ENCODE results near the gene FDX1.
A peak's percentile ranks its signal among the peaks of the same experiment; 100 is the strongest.
"Not testable (repeated sequence)": the region's sequence is repeated elsewhere in the genome, so short reads cannot be mapped to it uniquely, and the experiment has no call there.

The FDX1 gene

DNA sequence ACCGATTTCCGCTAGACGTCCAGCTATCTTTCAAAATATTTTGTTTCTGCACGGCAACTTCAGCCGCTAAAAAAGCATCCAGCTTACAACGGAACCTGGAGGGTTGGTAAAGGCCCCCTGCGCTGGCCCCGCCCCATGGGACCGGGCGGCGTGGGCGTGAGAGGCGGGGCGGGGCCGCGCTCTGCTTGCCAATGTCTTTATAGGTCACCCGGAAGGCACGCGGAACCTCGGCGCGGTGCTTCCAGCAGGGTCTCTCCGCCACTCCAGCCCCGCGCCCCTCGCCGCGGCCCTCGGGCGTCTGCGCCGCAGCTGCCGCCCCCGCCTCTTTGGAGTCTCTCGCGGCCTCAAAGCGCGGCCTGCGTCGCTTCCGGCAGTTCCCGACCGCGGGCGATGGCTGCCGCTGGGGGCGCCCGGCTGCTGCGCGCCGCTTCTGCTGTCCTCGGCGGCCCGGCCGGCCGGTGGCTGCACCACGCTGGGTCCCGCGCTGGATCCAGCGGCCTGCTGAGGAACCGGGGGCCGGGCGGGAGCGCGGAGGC lies at the start of gene FDX1:
Gene FDX1, plus strand, starts transcription at position 218 of the 536 bp plus-strand sequence. Its CDS starts 173 bp downstream, at position 391.
- peak within 1 kb of the TSS; percentile 62 to 93 (median 81) for H3K4me3 ChIP-seq
- H3K27ac ChIP-seq = peak within 1 kb of the TSS; percentile 74 to 96 (median 93)

GRCh38 chr11:110380836-110381622 lies 48.7 kb upstream of the FDX1 start:
- no peak overlapping the region for H3K4me3 ChIP-seq

GRCh38 chr11:110388231-110388630 lies 41.5 kb upstream of the FDX1 start:
- H3K4me3 ChIP-seq, H3K27ac ChIP-seq: not testable (repeated sequence)

More at GRCh38 chr11:110380836-110381622, 48.7 kb upstream of the FDX1 start:
- no peak overlapping the region for H3K27ac ChIP-seq

DNA sequence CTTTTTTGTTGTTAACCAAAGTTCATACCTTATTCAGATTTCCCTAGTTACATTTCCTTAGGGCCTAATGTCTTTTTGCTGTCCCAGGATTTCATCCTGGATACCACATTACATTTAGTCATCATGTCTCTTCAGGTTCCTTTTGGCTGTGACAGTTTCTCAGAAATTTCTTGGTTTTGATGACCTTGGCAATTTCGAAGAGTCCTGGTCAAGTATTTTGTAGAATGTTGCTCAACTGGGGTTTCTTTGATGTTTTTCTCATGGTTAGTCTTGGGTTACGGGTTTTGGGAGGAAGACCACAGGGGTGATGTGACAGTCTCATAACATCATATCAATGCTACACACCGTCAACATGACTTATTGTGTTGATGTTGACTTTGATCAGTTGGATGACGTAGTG lies 39.8 kb upstream of the FDX1 start:
- no peak overlapping the region for H3K27ac ChIP-seq

DNA sequence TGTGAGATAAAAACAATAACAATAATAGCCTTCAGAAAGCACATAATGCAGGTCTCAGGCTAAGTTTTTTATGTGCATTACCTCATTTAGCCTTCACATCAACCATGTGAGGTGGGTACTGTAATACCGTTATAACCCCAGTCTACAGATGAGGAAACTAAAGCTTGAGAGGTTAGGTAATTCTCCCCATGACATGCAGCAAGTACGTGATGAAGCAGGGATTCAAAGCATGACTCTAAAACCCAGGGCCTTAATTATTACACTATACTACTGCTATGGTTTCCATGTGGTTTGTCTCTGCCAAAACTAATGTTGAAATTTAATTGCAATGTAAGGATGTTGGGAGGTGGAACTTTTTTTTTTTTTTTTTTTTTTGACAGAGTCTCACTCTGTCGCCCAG lies 37.7 kb upstream of the FDX1 start:
- Histone ChIP-seq H3K27ac (no peak overlapping the region), H3K4me3 (no peak overlapping the region)

More for the DNA sequence above, 39.8 kb upstream of the FDX1 start:
- no peak overlapping the region for H3K4me3 ChIP-seq

- not testable (repeated sequence) for H3K27ac ChIP-seq, H3K4me3 ChIP-seq
Measured at GRCh38 chr11:110397668-110398286, 32.0 kb upstream of the FDX1 start.

- H3K4me3 ChIP-seq, H3K27ac ChIP-seq: not testable (repeated sequence)
Measured at GRCh38 chr11:110403585-110403984, 26.2 kb upstream of the FDX1 start.

DNA sequence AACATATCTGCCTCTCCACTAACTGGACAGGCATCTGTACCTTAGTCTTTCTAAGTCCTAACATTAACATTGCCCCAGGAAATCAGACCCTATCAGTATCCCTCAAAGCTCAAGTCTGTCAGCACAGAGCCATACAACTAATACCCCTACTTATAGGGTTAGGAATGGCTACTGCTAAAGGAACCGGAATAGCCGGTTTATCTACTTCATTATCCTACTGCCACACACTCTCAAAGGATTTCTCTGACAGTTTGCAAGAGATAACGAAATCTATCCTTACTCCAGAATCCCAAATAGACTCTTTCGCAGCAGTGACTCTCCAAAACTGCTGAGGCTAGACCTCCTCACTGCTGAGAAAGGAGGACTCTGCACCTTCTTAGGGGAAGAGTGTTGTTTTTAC lies 24.1 kb upstream of the FDX1 start:
- H3K4me3 ChIP-seq, H3K27ac ChIP-seq: not testable (repeated sequence)

DNA sequence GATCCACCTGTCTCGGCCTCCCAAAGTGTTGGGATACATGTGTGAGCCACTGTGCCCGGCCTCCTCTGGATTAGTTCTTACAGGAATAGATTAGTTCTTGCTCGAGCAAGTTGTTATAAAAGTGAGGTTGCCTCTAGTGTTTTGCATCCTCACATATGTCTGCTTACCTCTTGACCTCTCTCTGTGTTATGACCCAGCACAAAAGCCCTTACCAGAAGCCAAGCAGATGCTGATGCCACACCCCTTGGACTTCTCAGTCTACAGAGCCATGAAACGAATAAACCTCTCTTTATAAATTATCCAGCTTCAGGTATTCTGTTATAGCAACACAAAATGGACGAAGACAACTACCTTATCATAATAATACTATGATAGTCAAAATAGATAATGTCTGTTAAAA lies 22.4 kb upstream of the FDX1 start:
- no peak overlapping the region for H3K4me3 ChIP-seq
- H3K27ac ChIP-seq = no peak overlapping the region

- Histone ChIP-seq H3K4me3 (no peak overlapping the region), H3K27ac (no peak overlapping the region)
Measured at GRCh38 chr11:110409174-110409573, 20.6 kb upstream of the FDX1 start.

- Histone ChIP-seq H3K27ac (no peak overlapping the region), H3K4me3 (no peak overlapping the region)
Measured at GRCh38 chr11:110410651-110411050, 19.1 kb upstream of the FDX1 start.

DNA sequence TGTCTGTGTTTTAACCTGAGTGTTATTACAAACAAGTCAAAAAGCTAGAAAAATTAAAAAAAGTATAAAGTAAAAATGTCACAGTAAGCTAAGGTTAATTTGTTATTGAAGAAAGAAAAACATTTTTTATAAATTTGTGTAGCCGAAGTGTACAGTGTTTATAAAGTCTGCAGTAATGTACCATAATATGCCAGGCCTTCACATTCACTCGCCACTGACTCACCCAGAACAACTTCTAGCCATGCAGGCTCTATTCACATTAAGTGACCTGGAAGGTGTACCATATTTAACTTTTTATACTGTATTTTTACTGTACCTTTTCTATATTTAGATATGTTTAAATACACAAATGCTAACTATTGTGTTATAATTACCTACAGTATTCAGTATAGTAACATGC lies 14.7 kb upstream of the FDX1 start:
- Histone ChIP-seq H3K4me3 (no peak overlapping the region), H3K27ac (no peak overlapping the region)

GRCh38 chr11:110421658-110422057 lies 8.1 kb upstream of the FDX1 start:
- not testable (repeated sequence) for H3K27ac ChIP-seq

DNA sequence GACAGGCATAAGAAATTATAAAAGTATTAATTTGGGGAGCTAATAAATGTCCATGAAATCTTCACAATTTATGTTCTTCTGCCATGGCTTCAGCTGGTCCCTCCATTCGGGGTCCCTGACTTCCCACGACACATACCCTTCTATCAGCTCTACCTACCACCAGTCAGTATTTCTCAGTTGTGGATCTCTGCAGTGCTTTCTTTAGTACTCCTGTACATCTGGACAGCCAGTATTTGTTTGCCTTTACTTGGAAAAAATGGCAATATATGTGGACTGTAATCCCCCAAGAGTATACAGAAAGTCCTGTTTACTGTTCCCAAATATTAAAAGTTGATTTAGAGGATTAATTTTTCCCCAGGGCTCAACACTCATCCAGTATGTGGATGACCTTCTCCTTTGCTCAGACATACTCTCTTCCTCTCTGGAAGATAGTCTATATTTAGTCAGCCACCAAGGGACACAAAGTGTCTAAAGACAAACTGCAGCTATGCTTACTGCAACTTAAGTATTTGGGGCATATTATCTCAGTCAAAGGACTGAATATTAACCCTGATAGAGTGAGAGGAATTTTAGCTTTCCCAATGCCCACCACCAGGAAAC lies 7.3 kb upstream of the FDX1 start:
- no peak overlapping the region for H3K27ac ChIP-seq
- no peak overlapping the region for H3K4me3 ChIP-seq

More at GRCh38 chr11:110421658-110422057, 8.1 kb upstream of the FDX1 start:
- not testable (repeated sequence) for H3K4me3 ChIP-seq

DNA sequence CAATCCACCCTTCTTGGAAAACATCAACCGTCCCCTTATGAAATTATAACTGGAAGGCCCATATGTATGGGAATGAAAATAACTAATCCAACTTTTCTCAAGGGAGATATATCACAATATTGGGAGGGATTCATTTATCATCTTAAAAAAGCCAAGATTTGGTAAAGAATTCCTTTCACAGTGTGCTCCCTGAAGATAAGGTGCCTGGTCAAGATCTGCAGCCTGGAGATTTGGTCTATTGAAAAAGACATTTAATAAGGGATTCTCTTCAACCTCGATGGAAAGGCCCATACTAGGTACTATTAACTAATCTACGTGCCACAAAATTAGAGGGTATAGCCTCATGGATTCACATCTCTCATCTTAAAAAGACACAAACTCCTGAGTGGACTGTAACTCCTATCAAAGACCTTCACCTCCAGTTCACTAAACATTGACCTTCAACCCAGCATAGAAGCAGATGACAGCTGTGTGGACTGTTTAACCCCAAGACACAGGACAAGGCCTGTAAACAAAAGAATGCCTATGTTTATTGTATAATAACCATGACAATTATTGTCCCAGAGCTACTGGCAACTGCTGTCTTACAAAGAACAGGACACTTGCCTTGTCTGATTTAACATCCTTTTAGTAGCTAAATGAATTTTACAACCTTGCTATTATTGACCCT lies 4.8 kb upstream of the FDX1 start:
- H3K4me3 ChIP-seq = no peak overlapping the region

GRCh38 chr11:110425751-110426545 lies 3.8 kb upstream of the FDX1 start:
- Histone ChIP-seq H3K27ac (no peak overlapping the region), H3K4me3 (no peak overlapping the region)

More for the DNA sequence above, 4.8 kb upstream of the FDX1 start:
- H3K27ac ChIP-seq = no peak overlapping the region

- no peak overlapping the region for H3K27ac ChIP-seq
- no peak overlapping the region for H3K4me3 ChIP-seq
Measured at GRCh38 chr11:110428040-110428439, 1.7 kb upstream of the FDX1 start.

- peak overlapping the region in 19 of 21 experiments; percentile 87 to 96 (median 93) for H3K27ac ChIP-seq
Measured at GRCh38 chr11:110428956-110429730, 605 bp upstream of the FDX1 start.

More at GRCh38 chr11:110428956-110429730, 605 bp upstream of the FDX1 start:
- H3K4me3 ChIP-seq = peak overlapping the region; percentile 62 to 93 (median 81)

All from skin epidermis (tissue), 12 donors.